ENCODE results near the gene EYA3.

The EYA3 gene

DNA sequence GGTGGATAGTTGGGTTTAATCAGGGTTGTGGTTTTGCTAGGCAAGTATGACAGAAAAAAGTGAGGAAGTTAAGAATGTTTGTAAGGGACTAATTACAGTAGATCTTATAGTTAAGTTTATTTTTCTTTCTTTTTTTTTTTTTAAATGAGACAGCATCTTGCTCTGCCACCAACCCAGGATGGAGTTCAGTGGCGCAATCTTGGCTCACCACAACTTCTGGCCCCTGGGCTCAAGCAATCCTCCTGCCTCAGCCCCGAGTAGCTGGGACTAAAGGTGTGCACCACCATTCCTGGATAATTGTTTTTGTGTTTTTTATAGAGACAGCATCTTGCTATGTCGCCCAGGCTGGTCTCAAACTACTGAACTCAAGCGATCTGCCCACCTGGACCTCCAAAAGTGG, 41.7 kb downstream of the EYA3 start:
- TF ChIP-seq, protein P1, sequence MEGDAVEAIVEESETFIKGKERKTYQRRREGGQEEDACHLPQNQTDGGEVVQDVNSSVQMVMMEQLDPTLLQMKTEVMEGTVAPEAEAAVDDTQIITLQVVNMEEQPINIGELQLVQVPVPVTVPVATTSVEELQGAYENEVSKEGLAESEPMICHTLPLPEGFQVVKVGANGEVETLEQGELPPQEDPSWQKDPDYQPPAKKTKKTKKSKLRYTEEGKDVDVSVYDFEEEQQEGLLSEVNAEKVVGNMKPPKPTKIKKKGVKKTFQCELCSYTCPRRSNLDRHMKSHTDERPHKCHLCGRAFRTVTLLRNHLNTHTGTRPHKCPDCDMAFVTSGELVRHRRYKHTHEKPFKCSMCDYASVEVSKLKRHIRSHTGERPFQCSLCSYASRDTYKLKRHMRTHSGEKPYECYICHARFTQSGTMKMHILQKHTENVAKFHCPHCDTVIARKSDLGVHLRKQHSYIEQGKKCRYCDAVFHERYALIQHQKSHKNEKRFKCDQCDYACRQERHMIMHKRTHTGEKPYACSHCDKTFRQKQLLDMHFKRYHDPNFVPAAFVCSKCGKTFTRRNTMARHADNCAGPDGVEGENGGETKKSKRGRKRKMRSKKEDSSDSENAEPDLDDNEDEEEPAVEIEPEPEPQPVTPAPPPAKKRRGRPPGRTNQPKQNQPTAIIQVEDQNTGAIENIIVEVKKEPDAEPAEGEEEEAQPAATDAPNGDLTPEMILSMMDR (IDR thresholded peaks at IDR 0.05; ENCODE audit: borderline replicate concordance, control extremely low read depth, extremely low read depth, insufficient read depth, missing control alignments), result no peak
- DNase-seq (ENCODE audit: low spot score), result no peak
- in situ Hi-C loops (cut with MboI; ENCODE audit: low sequenced_read_pairs, unreplicated experiment), result no loop called here

DNA sequence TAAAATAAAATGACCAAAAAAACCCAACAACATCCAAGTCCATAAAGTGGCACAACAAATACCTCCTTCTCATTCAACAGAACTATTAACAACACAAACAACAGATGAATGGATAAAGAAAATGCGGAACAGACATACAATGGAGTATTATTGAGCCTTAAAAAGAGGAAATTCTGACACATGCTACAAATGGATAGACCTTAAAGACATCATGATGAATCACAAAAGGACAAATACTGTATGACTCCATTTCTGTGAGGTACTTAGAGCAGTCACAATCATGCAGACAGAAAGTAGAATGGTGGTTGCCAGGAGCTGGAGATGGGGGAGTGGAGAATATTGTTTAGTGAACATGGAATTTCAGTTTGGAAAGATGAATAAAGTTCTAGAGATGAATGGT, 42.6 kb downstream of the EYA3 start:
- DNase-seq (ENCODE audit: low spot score), result no peak
- TF ChIP-seq, protein P1 (IDR thresholded peaks at IDR 0.05; ENCODE audit: borderline replicate concordance, control extremely low read depth, extremely low read depth, insufficient read depth, missing control alignments), result no peak
- in situ Hi-C loops (cut with MboI; ENCODE audit: low sequenced_read_pairs, unreplicated experiment), result no loop called here

DNA sequence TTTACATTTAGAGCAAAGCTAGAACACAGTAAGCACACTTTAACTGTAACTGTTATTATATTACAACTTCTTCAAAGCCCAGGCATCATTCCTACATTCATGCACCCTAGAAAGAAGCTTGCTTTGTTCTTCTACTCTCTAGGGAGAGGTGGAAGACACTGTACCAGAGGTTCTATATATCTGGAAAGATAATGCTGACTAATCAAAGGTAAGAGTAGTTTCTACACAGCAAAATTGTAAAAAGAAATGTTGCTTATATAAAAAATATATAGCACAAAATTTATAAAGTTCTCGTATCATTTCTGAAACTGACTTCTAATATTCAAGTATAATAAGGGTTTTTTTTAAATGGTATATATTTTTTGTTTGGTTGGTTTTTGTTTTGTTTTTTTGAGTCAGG, 44.0 kb downstream of the EYA3 start:
- TF ChIP-seq, protein P1 (IDR thresholded peaks at IDR 0.05; ENCODE audit: borderline replicate concordance, control extremely low read depth, extremely low read depth, insufficient read depth, missing control alignments), result no peak
- in situ Hi-C loops (cut with MboI; ENCODE audit: low sequenced_read_pairs, unreplicated experiment), result no loop called here
- DNase-seq (ENCODE audit: low spot score), result no peak

DNA sequence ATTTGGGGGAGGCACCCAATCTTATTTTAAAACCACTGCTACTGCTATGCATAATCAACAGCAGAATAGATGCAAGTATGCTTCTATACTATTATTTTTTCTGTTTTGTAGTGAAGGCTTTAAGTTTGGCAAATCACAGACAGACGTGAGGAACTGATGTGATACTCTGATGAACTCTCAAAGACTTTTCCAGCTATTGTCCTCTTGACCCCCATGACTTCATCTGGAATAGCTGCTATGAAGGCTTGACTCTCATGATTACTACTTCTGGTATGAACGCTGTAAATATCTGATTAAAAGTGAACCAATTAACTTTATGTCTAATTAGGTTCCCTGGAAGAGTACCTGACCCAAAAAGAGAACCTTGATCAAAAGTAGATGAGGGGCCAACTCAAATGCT, 49.1 kb downstream of the EYA3 start:
- TF ChIP-seq, protein P1 (IDR thresholded peaks at IDR 0.05; ENCODE audit: borderline replicate concordance, control extremely low read depth, extremely low read depth, insufficient read depth, missing control alignments), result no peak
- in situ Hi-C loops (cut with MboI; ENCODE audit: low sequenced_read_pairs, unreplicated experiment), result no loop called here
- DNase-seq (ENCODE audit: low spot score), result no peak

DNA sequence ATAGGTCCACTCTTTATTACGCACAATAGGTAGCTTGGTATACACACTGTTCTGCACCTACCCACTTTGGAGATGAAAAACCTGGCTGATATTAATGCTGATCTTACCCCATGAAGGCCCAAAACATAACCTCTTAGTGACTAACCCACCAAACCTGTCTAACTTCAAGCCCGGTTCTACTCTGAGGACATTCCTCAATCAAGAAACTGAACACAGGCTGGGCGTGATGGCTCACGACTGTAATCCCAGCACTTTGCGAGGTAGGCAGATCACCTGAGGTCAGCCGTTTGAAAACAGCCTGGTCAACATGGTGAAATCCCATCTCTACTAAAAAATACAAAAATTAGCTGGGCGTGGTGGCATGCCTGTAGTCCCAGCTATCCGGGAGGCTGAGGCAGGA, 50.5 kb downstream of the EYA3 start:
- TF ChIP-seq, protein P1 (IDR thresholded peaks at IDR 0.05; ENCODE audit: borderline replicate concordance, control extremely low read depth, extremely low read depth, insufficient read depth, missing control alignments), result no peak
- DNase-seq (ENCODE audit: low spot score), result no peak
- in situ Hi-C loops (cut with MboI; ENCODE audit: low sequenced_read_pairs, unreplicated experiment), result no loop called here

DNA sequence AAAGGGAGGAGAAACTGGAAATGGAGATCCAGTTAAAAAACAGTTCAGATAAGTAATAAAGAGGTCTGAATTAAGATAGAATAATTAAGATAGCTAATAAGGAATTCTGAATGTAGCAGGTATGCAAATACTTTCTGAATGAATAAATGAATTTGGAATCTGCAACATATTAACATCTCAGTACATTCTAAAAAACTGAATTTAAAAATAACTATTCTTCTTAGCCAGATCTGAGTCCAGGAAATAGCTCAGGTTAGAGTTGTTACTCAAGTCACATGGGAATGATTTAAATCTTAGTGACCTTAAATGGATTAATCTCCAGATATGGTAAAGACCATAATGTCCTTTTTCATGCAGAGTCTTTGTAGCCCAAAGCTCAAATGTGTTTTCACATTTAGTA, 51.2 kb downstream of the EYA3 start:
- no peak for DNase-seq (ENCODE audit: low spot score)
- TF ChIP-seq, protein P1 (IDR thresholded peaks at IDR 0.05; ENCODE audit: borderline replicate concordance, control extremely low read depth, extremely low read depth, insufficient read depth, missing control alignments), result no peak
- in situ Hi-C loops (cut with MboI; ENCODE audit: low sequenced_read_pairs, unreplicated experiment), result no loop called here

DNA sequence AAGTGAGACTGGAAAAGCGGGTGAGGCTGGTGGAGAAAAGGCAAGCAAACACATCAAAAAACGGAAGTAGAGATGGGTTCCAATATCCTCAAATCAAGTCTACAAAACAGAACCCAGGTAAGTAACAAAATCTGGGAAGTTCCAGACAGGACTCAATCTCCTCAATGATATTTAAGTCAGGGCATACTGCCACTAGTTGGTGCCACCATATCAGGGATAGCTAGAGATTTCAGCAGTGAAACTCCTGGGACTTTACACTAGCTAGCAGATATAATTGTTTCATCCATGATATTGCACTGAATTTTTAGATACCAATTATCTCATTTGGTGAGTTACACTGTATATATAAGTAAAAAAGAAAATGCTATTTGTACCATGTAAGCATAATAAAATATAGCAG, 52.0 kb downstream of the EYA3 start:
- in situ Hi-C loops (cut with MboI; ENCODE audit: low sequenced_read_pairs, unreplicated experiment), result no loop called here
- no peak for DNase-seq (ENCODE audit: low spot score)
- TF ChIP-seq, protein P1 (IDR thresholded peaks at IDR 0.05; ENCODE audit: borderline replicate concordance, control extremely low read depth, extremely low read depth, insufficient read depth, missing control alignments), result no peak

Data from GM13976 (cell line).